HL-60/S4 treated with retinoic acid at 250 ng/mL for 4 days and 3 days (cell line): ENCODE results near the gene GOLPH3L.
"Not testable (repeated sequence)": the region's sequence is repeated elsewhere in the genome, so short reads cannot be mapped to it uniquely, and the experiment has no call there.

ENCODE experiments used
- in situ Hi-C: fragments of 300-500 bp; cut with MboI; formaldehyde crosslinking; loops from 2 replicates; pipeline ENCODE4 v1.7.0; 2022; ENCODE audit warnings: low sequenced_read_pairs

The GOLPH3L gene

GRCh38 chr1:150619576-150620509 lies 77.1 kb downstream of the GOLPH3L start:
- in situ Hi-C loops = loop anchor here (10.0 kb wide), 1 partner anchor 55 kb away; no protein-coding TSS in a partner anchor

- in situ Hi-C loops = no loop called here
Observed at GRCh38 chr1:150615346-150616201, 81.4 kb downstream of the GOLPH3L start.

GRCh38 chr1:150613061-150613920 lies 83.7 kb downstream of the GOLPH3L start:
- in situ Hi-C loops = no loop called here

GRCh38 chr1:150612014-150612345 lies 85.0 kb downstream of the GOLPH3L start:
- in situ Hi-C loops = no loop called here

GRCh38 chr1:150610576-150610975 lies 86.4 kb downstream of the GOLPH3L start:
- in situ Hi-C loops = no loop called here

DNA sequence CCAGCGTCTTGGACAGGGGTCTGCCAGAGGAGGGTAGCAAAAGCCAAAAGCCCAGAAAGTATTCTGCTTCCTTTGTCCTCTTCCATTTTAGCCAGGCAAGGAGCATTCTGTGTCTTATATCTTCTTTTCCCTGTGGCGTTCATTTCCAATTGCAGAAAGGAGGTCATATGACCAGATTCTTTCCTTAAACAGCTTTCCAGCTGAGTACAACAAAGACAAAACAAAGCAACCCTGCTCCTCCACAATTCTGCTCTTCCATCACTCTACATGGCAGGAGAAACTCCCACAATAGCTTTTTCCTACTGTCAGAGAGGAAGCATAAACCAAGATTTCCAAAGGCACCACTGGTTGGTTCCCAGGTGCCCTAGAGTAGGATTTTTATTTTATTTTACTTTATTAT lies 87.2 kb downstream of the GOLPH3L start:
- in situ Hi-C loops = no loop called here

- in situ Hi-C loops = no loop called here
Observed at GRCh38 chr1:150606463-150607142, 90.4 kb downstream of the GOLPH3L start.

DNA sequence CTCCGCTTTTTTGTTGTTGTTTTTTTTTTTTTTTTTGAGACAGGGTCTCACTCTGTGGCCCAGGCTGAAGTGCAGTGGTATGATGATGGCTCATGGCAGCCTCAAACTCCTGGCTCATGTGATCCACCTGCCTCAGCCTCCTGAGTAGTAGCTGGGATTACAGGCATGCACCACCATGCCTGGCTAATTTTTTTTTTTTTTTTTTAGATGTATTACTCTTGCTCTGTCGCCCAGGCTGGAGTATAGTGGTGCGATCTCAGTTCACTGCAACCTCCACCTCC lies 91.6 kb downstream of the GOLPH3L start:
- in situ Hi-C loops = not testable (repeated sequence)

DNA sequence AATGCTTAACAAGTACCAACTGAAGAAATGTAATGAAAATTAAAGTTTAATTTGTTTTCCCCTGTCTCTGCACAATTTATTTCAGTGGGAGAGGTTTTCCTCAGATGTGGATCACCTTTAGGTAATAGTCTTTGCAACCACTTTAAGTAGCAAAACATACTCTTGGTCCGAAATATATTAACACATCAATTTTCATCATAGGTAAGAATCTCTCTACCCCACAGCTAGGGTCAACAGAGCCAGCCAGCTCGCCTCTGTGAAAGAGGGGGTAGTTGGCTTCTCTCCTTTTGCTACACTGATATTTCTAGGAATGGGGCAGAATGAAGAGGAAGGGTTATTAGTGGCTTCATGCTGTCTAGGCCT lies 92.7 kb downstream of the GOLPH3L start:
- in situ Hi-C loops = no loop called here

GRCh38 chr1:150603711-150604110 lies 93.2 kb downstream of the GOLPH3L start:
- in situ Hi-C loops = no loop called here

- in situ Hi-C loops = not testable (repeated sequence)
Observed at GRCh38 chr1:150602372-150602771, 94.6 kb downstream of the GOLPH3L start.

DNA sequence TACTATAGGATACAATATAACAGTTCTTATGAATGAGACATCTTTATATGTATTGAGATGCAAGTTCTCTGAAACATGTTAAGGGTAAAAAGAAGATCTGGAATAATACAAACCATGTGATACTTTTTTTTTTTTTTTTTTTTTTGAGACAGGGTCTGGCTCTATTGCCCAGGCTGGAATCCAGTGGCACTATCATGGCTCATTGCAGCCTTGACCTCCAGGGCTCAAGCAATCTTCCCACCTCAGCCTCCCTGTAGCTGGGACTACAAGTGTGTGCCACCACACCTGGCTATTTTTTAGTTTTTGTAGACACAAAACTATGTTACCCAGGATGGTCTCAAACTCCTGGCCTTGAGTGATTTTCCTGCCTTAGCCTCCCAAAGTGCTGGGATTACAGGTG lies 95.4 kb downstream of the GOLPH3L start:
- in situ Hi-C loops = no loop called here

DNA sequence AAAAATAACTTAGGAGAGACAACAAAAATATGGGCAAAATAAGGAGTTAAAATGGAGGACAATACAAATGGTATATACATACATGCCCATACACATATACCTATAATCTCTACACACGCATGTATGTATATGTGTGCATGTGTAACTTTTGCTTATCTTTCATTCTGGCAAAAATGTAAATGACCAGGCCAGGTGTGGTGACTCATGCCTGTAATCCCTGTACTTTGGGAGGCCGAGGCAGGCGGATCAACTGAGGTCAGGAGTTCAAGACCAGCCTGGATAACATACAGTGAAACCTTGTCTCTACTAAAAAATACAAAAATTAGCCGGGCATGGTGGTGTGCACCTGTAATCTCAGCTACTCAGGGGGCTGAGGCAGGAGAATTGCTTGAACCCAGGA lies 98.6 kb downstream of the GOLPH3L start:
- in situ Hi-C loops = not testable (repeated sequence)

- in situ Hi-C loops = no loop called here
Observed at GRCh38 chr1:150596976-150597375, 100.0 kb downstream of the GOLPH3L start.
